Endometrial microvascular endothelial cells (primary cell): ENCODE data around the gene DPCD. TPM values are rescaled to one million over a fixed set of nuclear protein-coding genes. Genes with fewer than 3 reads are reported as not detected.

Experiments used
- in situ Hi-C: cut with HindIII; loops from 2 replicates; pipeline ENCODE4 v1.10.0; 2017; ENCODE audit warnings: low sequenced_read_pairs, low pct_unique_long_range_greater_than_20kb; ENCODE audit errors: inconsistent ontology term
- total RNA-seq: library from RNA; depleted of rRNA; stranded (reverse); fragments of >200 nt; gene quantifications from one replicate; pipeline ENCODE4 v1.2.3, GENCODE V29; 2015; ENCODE audit errors: inconsistent ontology term

The DPCD gene
- total RNA-seq, 1 donor from 2014 or later = 45.9 TPM

GRCh38 chr10:101578803-101579515 is 9.2 kb upstream of the DPCD start:
- in situ Hi-C loops = loop anchor here (25.0 kb wide), 1 partner anchor 208 kb away; the partner anchor contains the start of genes FGF8 and NPM3

- in situ Hi-C loops = loop anchor here (25.0 kb wide), 1 partner anchor 208 kb away; the partner anchor contains the start of genes FGF8 and NPM3
These were observed 8.6 kb upstream of the DPCD start for GRCh38 chr10:101579516-101579870.

GRCh38 chr10:101580486-101581399 is 7.4 kb upstream of the DPCD start:
- in situ Hi-C loops = loop anchor here (25.0 kb wide), 1 partner anchor 207 kb away; the partner anchor contains the start of genes FGF8 and NPM3

GRCh38 chr10:101585841-101586240 is 2.3 kb upstream of the DPCD start:
- in situ Hi-C loops = loop anchor here (25.0 kb wide), 1 partner anchor 201 kb away; the partner anchor contains the start of genes FGF8 and NPM3

- in situ Hi-C loops = loop anchor here (25.0 kb wide), 1 partner anchor 198 kb away; the partner anchor contains the start of genes FGF8 and NPM3
These were observed 758 bp downstream of the DPCD start for GRCh38 chr10:101588879-101589278.

- in situ Hi-C loops = loop anchor here (25.0 kb wide), 1 partner anchor 194 kb away; the partner anchor contains the start of genes FGF8 and NPM3
These were observed 5.2 kb downstream of the DPCD start for GRCh38 chr10:101593331-101593730.

- in situ Hi-C loops = loop anchor here (25.0 kb wide), 1 partner anchor 191 kb away; the partner anchor contains the start of genes FGF8 and NPM3
These were observed 7.7 kb downstream of the DPCD start for GRCh38 chr10:101595591-101596433.

- in situ Hi-C loops = loop anchor here (25.0 kb wide), 1 partner anchor 190 kb away; the partner anchor contains the start of genes FGF8 and NPM3
These were observed 9.2 kb downstream of the DPCD start for GRCh38 chr10:101597091-101597900.

- in situ Hi-C loops = no loop called here
These were observed 13.4 kb downstream of the DPCD start for GRCh38 chr10:101601541-101601940.

- in situ Hi-C loops = no loop called here
These were observed 14.8 kb downstream of the DPCD start for GRCh38 chr10:101602761-101603398.

- in situ Hi-C loops = no loop called here
These were observed 19.0 kb downstream of the DPCD start for GRCh38 chr10:101607124-101607523.

GRCh38 chr10:101609481-101609880 is 21.4 kb downstream of the DPCD start:
- in situ Hi-C loops = no loop called here

- in situ Hi-C loops = no loop called here
These were observed 23.2 kb downstream of the DPCD start for GRCh38 chr10:101611096-101611905.

- in situ Hi-C loops = no loop called here
These were observed 24.0 kb downstream of the DPCD start for GRCh38 chr10:101612086-101612485.

GRCh38 chr10:101612872-101613271 is 24.8 kb downstream of the DPCD start:
- in situ Hi-C loops = no loop called here

- in situ Hi-C loops = no loop called here
These were observed 25.5 kb downstream of the DPCD start for GRCh38 chr10:101613646-101614045.
